Left renal cortex interstitium (tissue), 4 donors: Measurements from ENCODE around the gene CHN1. TPM values are rescaled to one million over a fixed set of nuclear protein-coding genes. Genes with fewer than 3 reads are reported as not detected.

Experiments used
- DNase-seq, 4 donors: peaks; one replicate each; pipeline ENCODE4 v3.0.0-alpha.2; 2013; ENCODE audit warnings: low read depth in 4 of 4, low spot score in 2 of 4, missing footprints in 1 of 4
- polyA plus RNA-seq, 4 donors: library from polyadenylated mRNA; unstranded; fragments of 120-200 nt; gene quantifications; one replicate each; pipeline ENCODE4 v1.2.1, GENCODE V29; 2013; ENCODE audit not compliant: insufficient read length in 4 of 4

Gene CHN1
- polyA plus RNA-seq, 4 donors, result 21.1 to 29.1 (median 26.8) TPM

- DNase-seq, result no peak
These were observed 168.7 kb downstream of the CHN1 start for GRCh38 chr2:174836377-174836994.

GRCh38 chr2:174835797-174836255 is 169.4 kb downstream of the CHN1 start:
- no peak for DNase-seq

GRCh38 chr2:174833737-174834136 is 171.4 kb downstream of the CHN1 start:
- no peak for DNase-seq

GRCh38 chr2:174830561-174830960 is 174.6 kb downstream of the CHN1 start:
- DNase-seq, result no peak

- no peak for DNase-seq
These were observed 175.6 kb downstream of the CHN1 start for GRCh38 chr2:174829550-174829949.

- no peak for DNase-seq
These were observed 177.5 kb downstream of the CHN1 start for GRCh38 chr2:174827371-174828369.

- DNase-seq, result no peak
These were observed 179.1 kb downstream of the CHN1 start for GRCh38 chr2:174826051-174826450.

- DNase-seq, result no peak
These were observed 181.1 kb downstream of the CHN1 start for GRCh38 chr2:174824068-174824467.

GRCh38 chr2:174821628-174822027 is 183.6 kb downstream of the CHN1 start:
- DNase-seq, result no peak

GRCh38 chr2:174820361-174820760 is 184.8 kb downstream of the CHN1 start:
- DNase-seq, result no peak

- no peak for DNase-seq
These were observed 189.7 kb downstream of the CHN1 start for GRCh38 chr2:174815526-174815925.

- no peak for DNase-seq
These were observed 193.1 kb downstream of the CHN1 start for GRCh38 chr2:174812037-174812436.

GRCh38 chr2:174807931-174808330 is 197.2 kb downstream of the CHN1 start:
- DNase-seq, result no peak

GRCh38 chr2:174805803-174806202 is 199.4 kb downstream of the CHN1 start:
- no peak for DNase-seq

- DNase-seq, result no peak
These were observed 202.7 kb downstream of the CHN1 start for GRCh38 chr2:174802459-174802858.

GRCh38 chr2:174800436-174801205 is 204.6 kb downstream of the CHN1 start:
- DNase-seq, result no peak

- DNase-seq, result no peak
These were observed 206.4 kb downstream of the CHN1 start for GRCh38 chr2:174798801-174799200.

GRCh38 chr2:174797781-174798276 is 207.4 kb downstream of the CHN1 start:
- DNase-seq, result no peak

GRCh38 chr2:174796319-174796771 is 208.8 kb downstream of the CHN1 start:
- DNase-seq, result no peak

- no peak for DNase-seq
These were observed 210.3 kb downstream of the CHN1 start for GRCh38 chr2:174794851-174795374.
